T-cell (primary cell): ENCODE data around the gene USP17L28. TPM values are rescaled to one million over a fixed set of nuclear protein-coding genes. Genes with fewer than 3 reads are reported as not detected.
"Not testable (repeated sequence)": the region's sequence is repeated elsewhere in the genome, so short reads cannot be mapped to it uniquely, and the experiment has no call there.

ENCODE experiments used
- ATAC-seq, 4 experiments: fragments of 200-7000 bp in 3 of 4; fragments of 150-1000 bp in 1 of 4; cut with Tn5 transposase; replicated peaks in 1 of 4; 1 replicate in 3 of 4; 2 replicates in 1 of 4; pipeline ENCODE4 v1.10.0; 2021; ENCODE audit warnings: moderate library complexity in 3 of 4, mild to moderate bottlenecking in 2 of 4, moderate number of reproducible peaks in 1 of 4
- CTCF ChIA-PET, 2 donors: fragments of 300-600 bp; sonication (Branson Sonifier 250); formaldehyde crosslinking; loops; one replicate each; lab custom pipeline; 2022; ENCODE audit warnings: antibody characterized with exemption in 2 of 2; lab: Charles Lee
- POLR2A ChIA-PET, 2 donors: fragments of 300-600 bp; sonication (Branson Sonifier 250); formaldehyde crosslinking; loops; one replicate each; lab custom pipeline; 2022; ENCODE audit warnings: antibody characterized with exemption in 2 of 2; lab: Charles Lee
- DNase-seq, 35 experiments: peaks; one replicate each; pipeline versions ENCODE4 v3.0.0 to v3.0.0-alpha.2; 2013 to 2023
- H3K27ac ChIP-seq: one replicate; pipeline ENCODE4 v1.5.1; 2013; ENCODE audit warnings: low read length
- H3K27me3 ChIP-seq, 2 experiments: replicated peaks in 1 of 2; 1 replicate in 1 of 2; 2 replicates in 1 of 2; pipeline versions ENCODE4 v1.6.1 to v1.7.0; 2013; ENCODE audit warnings: low read length in 1 of 2, mixed read lengths in 1 of 2; ENCODE audit not compliant: control insufficient read depth in 2 of 2, insufficient read depth in 2 of 2; ENCODE audit errors: extremely low read depth in 1 of 2
- H3K36me3 ChIP-seq, 2 donors: 1 replicate in 1 of 2; 2 replicates in 1 of 2; pipeline versions ENCODE4 v1.6.1 to v1.7.0; 2013; ENCODE audit warnings: low read length in 1 of 2; ENCODE audit not compliant: control insufficient read depth in 2 of 2, insufficient read depth in 1 of 2; ENCODE audit errors: extremely low read depth in 1 of 2
- H3K4me1 ChIP-seq, 2 experiments: 1 replicate in 1 of 2; 2 replicates in 1 of 2; pipeline versions ENCODE4 v1.6.1 to v1.7.0; 2013; ENCODE audit warnings: low read length in 2 of 2, mixed read lengths in 1 of 2; ENCODE audit not compliant: insufficient read depth in 2 of 2, control insufficient read depth in 1 of 2; ENCODE audit errors: extremely low read depth in 1 of 2
- H3K4me3 ChIP-seq, 2 donors: 1 replicate in 1 of 2; 2 replicates in 1 of 2; pipeline versions ENCODE4 v1.5.1 to v1.7.0; 2013; ENCODE audit warnings: mild to moderate bottlenecking in 2 of 2, low read length in 1 of 2, moderate library complexity in 1 of 2; ENCODE audit not compliant: control insufficient read depth in 1 of 2; ENCODE audit errors: extremely low read depth in 1 of 2
- H3K9me3 ChIP-seq: 2 replicates; pipeline ENCODE4 v1.7.0; 2013
- H3K27ac Mint-ChIP-seq, 2 donors: one replicate each; pipeline ENCODE4 v1.8.0; 2020 to 2021; ENCODE audit warnings: mild to moderate bottlenecking in 2 of 2, mixed read lengths in 2 of 2
- H3K27me3 Mint-ChIP-seq, 2 donors: one replicate each; pipeline ENCODE4 v1.8.0; 2021 to 2022; ENCODE audit warnings: mixed read lengths in 2 of 2
- H3K36me3 Mint-ChIP-seq: one replicate; pipeline ENCODE4 v1.8.0; 2021; ENCODE audit warnings: mixed read lengths
- H3K4me1 Mint-ChIP-seq, 3 donors: one replicate each; pipeline ENCODE4 v1.8.0; 2020 to 2022; ENCODE audit warnings: mixed read lengths in 3 of 3, mild to moderate bottlenecking in 1 of 3
- H3K4me3 Mint-ChIP-seq, 3 donors: one replicate each; pipeline ENCODE4 v1.8.0; 2020 to 2022; ENCODE audit warnings: mild to moderate bottlenecking in 3 of 3, mixed read lengths in 3 of 3, moderate library complexity in 3 of 3
- H3K9me3 Mint-ChIP-seq, 3 donors: one replicate each; pipeline ENCODE4 v1.8.0; 2020 to 2022; ENCODE audit warnings: mixed read lengths in 3 of 3
- WGBS: methylation state at CpG from one replicate; pipeline ENCODE4 v1.1.5; 2013; ENCODE audit warnings: missing lambda C conversion rate; ENCODE audit not compliant: insufficient coverage; 5-methylcytosine and 5-hydroxymethylcytosine counted together
- total RNA-seq, 35 experiments: library from RNA in 6 of 35; stranded (reverse) in 6 of 35; fragments of 120-200 nt in 1 of 35; gene quantifications; one replicate each; pipeline versions ENCODE4 v1.2.1 to v1.2.4 and lab custom pipeline; 2013 to 2026

USP17L28 gene
- total RNA-seq, 5 donors from 2014 or later (not counting 1 experiment from before 2014, with no cell fraction given): not detected

DNA sequence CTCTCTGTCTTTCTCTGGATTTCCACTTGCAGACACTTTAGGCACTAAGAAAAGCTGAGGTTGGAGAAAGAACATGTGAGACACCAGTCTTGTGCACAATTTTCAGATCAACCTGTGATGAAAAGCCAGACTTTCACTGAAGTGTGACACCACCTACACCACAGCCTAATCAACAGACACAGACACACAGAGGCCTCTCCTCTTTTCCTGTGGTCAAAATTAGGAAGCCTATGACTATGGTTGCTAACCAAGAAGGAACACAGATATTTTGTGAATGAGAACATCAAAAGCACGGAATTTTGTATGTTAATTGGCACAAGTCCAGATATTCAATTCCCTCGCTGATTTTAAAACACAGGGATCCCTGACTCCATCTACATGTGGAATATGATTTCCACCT, 40.3 kb downstream of the USP17L28 start:
- ATAC-seq, H3K36me3 ChIP-seq, H3K27ac ChIP-seq, H3K4me3 ChIP-seq, H3K4me1 ChIP-seq, H3K9me3 ChIP-seq, H3K36me3 Mint-ChIP-seq, POLR2A ChIA-PET, H3K4me3 Mint-ChIP-seq, DNase-seq, H3K9me3 Mint-ChIP-seq, H3K27ac Mint-ChIP-seq, H3K27me3 ChIP-seq, CTCF ChIA-PET, H3K4me1 Mint-ChIP-seq, H3K27me3 Mint-ChIP-seq: not testable (repeated sequence)
- WGBS: no CpG with 5 or more reads among the region's 2 CpGs

Other genes with a start within 250 kb of the USP17L28 start
- gene FAM90A26, start 178.5 kb upstream of the USP17L28 start, total RNA-seq: not detected
- gene USP17L10, start 138.2 kb upstream of the USP17L28 start, total RNA-seq: not detected
- not detected for gene USP17L11, start 133.5 kb upstream of the USP17L28 start, total RNA-seq
- not detected for gene USP17L12, start 128.7 kb upstream of the USP17L28 start, total RNA-seq
- gene USP17L13, start 124.0 kb upstream of the USP17L28 start, total RNA-seq: not detected
- gene USP17L15, start 114.5 kb upstream of the USP17L28 start, total RNA-seq: under 1 TPM in 1 of 5 donors, not detected in 4; 0.20 TPM
- not detected for gene USP17L17, start 105.0 kb upstream of the USP17L28 start, total RNA-seq
- gene USP17L18, start 100.3 kb upstream of the USP17L28 start, total RNA-seq: not detected
- gene USP17L19, start 95.5 kb upstream of the USP17L28 start, total RNA-seq: not detected
- not detected for gene USP17L20, start 90.8 kb upstream of the USP17L28 start, total RNA-seq
- gene USP17L21, start 86.0 kb upstream of the USP17L28 start, total RNA-seq: not detected
- not detected for gene USP17L22, start 81.3 kb upstream of the USP17L28 start, total RNA-seq
- not detected for gene USP17L24, start 23.7 kb upstream of the USP17L28 start, total RNA-seq
- gene USP17L25, start 19.0 kb upstream of the USP17L28 start, total RNA-seq: not detected
- gene USP17L26, start 14.2 kb upstream of the USP17L28 start, total RNA-seq: not detected
- gene USP17L5, start 9.5 kb upstream of the USP17L28 start, total RNA-seq: not detected
- gene USP17L27, start 4.7 kb upstream of the USP17L28 start, total RNA-seq: not detected
- not detected for gene USP17L29, start 4.7 kb downstream of the USP17L28 start, total RNA-seq
- not detected for gene USP17L30, start 14.2 kb downstream of the USP17L28 start, total RNA-seq
- gene DEFB131A, start 95.5 kb downstream of the USP17L28 start, total RNA-seq: not detected